NT2/D1 (cell line): ENCODE measurements around the gene SHROOM2.

Experiments
- DNase-seq: peaks from one replicate; pipeline ENCODE4 v3.0.0-alpha.2; 2011; ENCODE audit warnings: low read depth, low spot score
- H3K27me3 ChIP-seq: 2 replicates; pipeline ENCODE4 v1.6.0; 2011; ENCODE audit warnings: mild to moderate bottlenecking; ENCODE audit not compliant: insufficient read length, insufficient read depth
- H3K36me3 ChIP-seq: 2 replicates; pipeline ENCODE4 v1.6.1; 2011; ENCODE audit warnings: mild to moderate bottlenecking, low read length, mixed read lengths; ENCODE audit not compliant: insufficient read depth, insufficient read length
- H3K4me1 ChIP-seq: 2 replicates; pipeline ENCODE4 v1.5.1; 2011; ENCODE audit not compliant: insufficient read depth, insufficient read length
- H3K4me3 ChIP-seq: 2 replicates; pipeline ENCODE4 v1.5.1; 2011; ENCODE audit warnings: low read depth; ENCODE audit not compliant: insufficient read length
- H3K9ac ChIP-seq: 2 replicates; pipeline ENCODE4 v1.6.0; 2011; ENCODE audit warnings: low read depth; ENCODE audit not compliant: insufficient read length
- H3K9me3 ChIP-seq: 2 replicates; pipeline ENCODE4 v1.5.1; 2011; ENCODE audit warnings: mild to moderate bottlenecking, low read length; ENCODE audit not compliant: insufficient read depth
- SUZ12 ChIP-seq: IDR thresholded peaks from 2 replicates; pipeline ENCODE4 v1.6.1; 2011; ENCODE audit not compliant: insufficient read length, insufficient read depth; ENCODE audit errors: extremely low read depth
- YY1 ChIP-seq: IDR thresholded peaks from 2 replicates; pipeline ENCODE4 v1.6.1; 2011; ENCODE audit not compliant: insufficient read length, insufficient read depth
- ZNF274 ChIP-seq: IDR thresholded peaks from 2 replicates; pipeline ENCODE4 v1.6.1; 2011; ENCODE audit warnings: mild to moderate bottlenecking, low read depth, low read length

Gene SHROOM2

DNA sequence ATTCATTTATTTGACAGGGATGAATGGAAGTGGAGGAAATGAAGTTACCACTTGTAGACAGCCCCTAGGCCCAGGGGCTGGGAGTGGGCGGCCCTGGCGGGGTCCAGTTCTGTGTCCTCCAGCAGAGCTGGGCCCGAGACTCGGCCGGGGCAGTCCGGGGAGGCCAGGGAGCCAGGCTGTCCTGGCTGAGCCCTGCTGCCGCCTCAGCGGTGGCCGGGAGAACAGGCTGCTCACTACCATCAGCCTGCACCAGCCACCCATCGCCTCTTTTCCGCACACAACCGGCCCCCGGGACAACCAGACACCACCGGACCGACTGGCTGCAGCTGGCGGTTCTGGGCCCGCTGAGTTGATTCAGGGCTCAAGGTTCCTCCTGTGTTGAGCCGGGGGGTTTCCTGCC, 206.5 kb downstream of the SHROOM2 start:
- Histone ChIP-seq H3K9me3 (peaks cover 30% of the 10 kb centered on the region; the same call in 1 of the 2 replicates), H3K4me3 (no peak overlapping the region), H3K36me3 (no peaks in the 10 kb centered on the region), H3K9ac (no peak overlapping the region), H3K4me1 (no peaks in the 10 kb centered on the region), H3K27me3 (no peaks in the 10 kb centered on the region)
- no peak for DNase-seq
- no peak for TF ChIP-seq ZNF274
- no peak for TF ChIP-seq YY1
- TF ChIP-seq SUZ12: no peak

DNA sequence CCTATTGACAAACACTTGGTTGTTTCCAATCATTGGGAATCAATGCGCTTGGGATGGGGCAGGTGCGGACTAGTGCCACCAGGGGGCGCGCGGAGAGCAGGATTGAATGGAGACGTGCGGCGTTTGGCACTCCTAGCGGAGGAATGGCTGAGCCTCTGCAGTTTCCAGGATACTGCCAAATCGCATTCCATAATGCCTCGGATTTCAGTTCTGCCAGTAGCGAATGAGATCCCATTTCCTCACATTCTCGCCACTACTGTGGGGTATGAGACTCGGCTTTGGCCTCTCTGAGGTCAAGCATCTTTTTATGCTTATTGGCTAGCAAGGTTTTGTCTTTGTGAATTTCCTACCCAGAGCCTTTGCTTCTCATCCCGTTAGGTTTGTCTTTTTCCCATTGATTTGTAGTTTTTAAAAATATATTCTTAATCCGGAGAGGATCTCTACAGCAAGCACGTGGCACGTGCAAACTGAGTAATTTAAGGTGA, 209.7 kb downstream of the SHROOM2 start:
- Histone ChIP-seq H3K27me3 (no peaks in the 10 kb centered on the region), H3K9me3 (peaks cover 38% of the 10 kb centered on the region; the same call in 1 of the 2 replicates), H3K36me3 (no peaks in the 10 kb centered on the region), H3K9ac (no peak overlapping the region), H3K4me3 (no peak overlapping the region), H3K4me1 (no peaks in the 10 kb centered on the region)
- no peak for TF ChIP-seq ZNF274
- no peak for TF ChIP-seq SUZ12
- no peak for TF ChIP-seq YY1
- DNase-seq: peak; percentile 69

DNA sequence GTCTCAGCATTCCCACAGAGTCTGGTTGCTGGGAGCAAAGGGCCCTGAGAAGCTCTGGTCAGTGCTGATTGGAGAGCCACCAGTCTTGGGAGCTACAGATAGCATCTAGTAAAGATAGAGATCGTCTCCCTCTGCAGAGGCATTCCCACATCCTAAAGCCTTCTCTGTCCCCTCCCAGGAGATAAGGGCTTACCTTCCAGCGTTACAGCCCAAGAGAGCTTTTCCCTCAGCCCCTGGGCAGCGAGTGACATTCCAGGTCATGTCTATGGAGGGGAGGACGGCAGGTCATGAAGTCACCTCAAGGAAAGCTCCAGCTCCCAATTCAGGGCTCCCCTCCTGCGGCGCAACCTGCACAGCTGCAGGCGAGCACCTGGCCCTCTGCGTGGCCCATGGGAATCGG, 210.8 kb downstream of the SHROOM2 start:
- Histone ChIP-seq H3K27me3 (no peaks in the 10 kb centered on the region), H3K36me3 (no peaks in the 10 kb centered on the region), H3K9ac (no peak overlapping the region), H3K4me3 (no peak overlapping the region), H3K4me1 (no peaks in the 10 kb centered on the region), H3K9me3 (peaks cover 38% of the 10 kb centered on the region; the same call in 1 of the 2 replicates)
- TF ChIP-seq YY1 (no peak), ZNF274 (no peak), SUZ12 (no peak)
- DNase-seq: no peak

DNA sequence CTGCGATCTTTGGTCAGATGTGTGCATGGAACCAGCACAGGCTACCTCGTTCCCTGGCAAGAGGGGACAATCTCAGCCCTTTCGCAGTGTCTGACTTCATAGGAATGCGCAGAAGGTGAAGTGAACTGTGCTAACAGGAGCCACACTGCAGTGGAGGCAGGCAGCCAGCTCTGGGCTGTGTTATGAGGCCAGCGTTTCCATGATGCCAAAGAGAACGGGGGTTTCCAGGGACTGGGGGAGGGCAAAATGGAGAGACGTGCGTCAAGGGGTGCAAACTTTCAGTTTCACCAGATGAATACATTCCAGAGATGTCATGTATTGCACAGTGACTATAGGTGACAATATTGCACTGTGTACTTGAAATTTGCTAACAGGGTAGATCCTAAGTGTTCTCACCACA, 211.3 kb downstream of the SHROOM2 start:
- Histone ChIP-seq H3K9me3 (peaks cover 38% of the 10 kb centered on the region; the same call in 1 of the 2 replicates), H3K27me3 (no peaks in the 10 kb centered on the region), H3K9ac (no peak overlapping the region), H3K4me3 (no peak overlapping the region), H3K4me1 (no peaks in the 10 kb centered on the region), H3K36me3 (no peaks in the 10 kb centered on the region)
- DNase-seq: no peak
- TF ChIP-seq YY1 (no peak), SUZ12 (no peak), ZNF274 (no peak)
